Ramos (cell line): Measurements from ENCODE around the gene CCL2.
"Not testable (repeated sequence)": the region's sequence is repeated elsewhere in the genome, so short reads cannot be mapped to it uniquely, and the experiment has no call there.

ENCODE experiments used
- in situ Hi-C: fragments of 300-500 bp; cut with MboI; formaldehyde crosslinking; loops from one replicate; pipeline ENCODE4 v1.14.3; 2022; ENCODE audit warnings: low sequenced_read_pairs; ENCODE audit not compliant: unreplicated experiment

CCL2 gene

GRCh38 chr17:34254651-34255380 is at the start of gene CCL2:
Gene CCL2, plus strand, starts transcription at chr17:34255285. Its CDS starts 65 bp downstream, at chr17:34255350.
- in situ Hi-C loops: no loop called here

- in situ Hi-C loops: no loop called here
Observed at GRCh38 chr17:34205401-34205800, 49.7 kb upstream of the CCL2 start.

- in situ Hi-C loops: no loop called here
Observed at GRCh38 chr17:34206569-34206968, 48.5 kb upstream of the CCL2 start.

GRCh38 chr17:34207572-34207971 is 47.5 kb upstream of the CCL2 start:
- in situ Hi-C loops: no loop called here

GRCh38 chr17:34218748-34219147 is 36.3 kb upstream of the CCL2 start:
- in situ Hi-C loops: no loop called here

GRCh38 chr17:34219405-34219804 is 35.7 kb upstream of the CCL2 start:
- in situ Hi-C loops: no loop called here

GRCh38 chr17:34220045-34220751 is 34.9 kb upstream of the CCL2 start:
- in situ Hi-C loops: no loop called here

- in situ Hi-C loops: no loop called here
Observed at GRCh38 chr17:34220752-34221395, 34.2 kb upstream of the CCL2 start.

GRCh38 chr17:34221411-34221810 is 33.7 kb upstream of the CCL2 start:
- in situ Hi-C loops: no loop called here

- in situ Hi-C loops: no loop called here
Observed at GRCh38 chr17:34222722-34223497, 32.2 kb upstream of the CCL2 start.

GRCh38 chr17:34225046-34225445 is 30.0 kb upstream of the CCL2 start:
- in situ Hi-C loops: no loop called here

- in situ Hi-C loops: no loop called here
Observed at GRCh38 chr17:34226011-34226743, 28.9 kb upstream of the CCL2 start.

- in situ Hi-C loops: no loop called here
Observed at GRCh38 chr17:34226744-34227034, 28.4 kb upstream of the CCL2 start.

- in situ Hi-C loops: not testable (repeated sequence)
Observed at GRCh38 chr17:34227293-34227692, 27.8 kb upstream of the CCL2 start.

- in situ Hi-C loops: no loop called here
Observed at GRCh38 chr17:34227707-34228106, 27.4 kb upstream of the CCL2 start.

GRCh38 chr17:34228781-34229180 is 26.3 kb upstream of the CCL2 start:
- in situ Hi-C loops: no loop called here

GRCh38 chr17:34230342-34230741 is 24.7 kb upstream of the CCL2 start:
- in situ Hi-C loops: no loop called here

GRCh38 chr17:34234616-34235015 is 20.5 kb upstream of the CCL2 start:
- in situ Hi-C loops: no loop called here

- in situ Hi-C loops: no loop called here
Observed at GRCh38 chr17:34235389-34236028, 19.6 kb upstream of the CCL2 start.
